Effector memory CD4-positive, alpha-beta T cell (primary cell): Measurements from ENCODE around the gene ELAVL1.

Experiments
- DNase-seq, 3 donors: peaks; one replicate each; pipeline ENCODE4 v3.0.0-alpha.2; 2020
- H3K27ac ChIP-seq: 2 replicates; pipeline ENCODE4 v1.7.0; 2013; ENCODE audit warnings: mild to moderate bottlenecking, low read length, moderate library complexity; ENCODE audit not compliant: insufficient read depth, poor library complexity, severe bottlenecking
- H3K27me3 ChIP-seq: replicated peaks from 2 replicates; pipeline ENCODE4 v1.7.0; 2013; ENCODE audit warnings: mild to moderate bottlenecking, low read length; ENCODE audit not compliant: insufficient read depth, control insufficient read depth, poor library complexity, severe bottlenecking
- H3K36me3 ChIP-seq: 2 replicates; pipeline ENCODE4 v1.7.0; 2013; ENCODE audit warnings: mild to moderate bottlenecking, low read length, moderate library complexity; ENCODE audit not compliant: control insufficient read depth, insufficient read depth
- H3K4me1 ChIP-seq: 2 replicates; pipeline ENCODE4 v1.7.0; 2013; ENCODE audit warnings: low read length, mild to moderate bottlenecking; ENCODE audit not compliant: control insufficient read depth, insufficient read depth, poor library complexity, severe bottlenecking
- H3K4me3 ChIP-seq: 2 replicates; pipeline ENCODE4 v1.7.0; 2013; ENCODE audit warnings: low read length, low read depth, mild to moderate bottlenecking; ENCODE audit not compliant: insufficient read depth, poor library complexity, severe bottlenecking
- H3K9me3 ChIP-seq: 2 replicates; pipeline ENCODE4 v1.7.0; 2013; ENCODE audit warnings: mild to moderate bottlenecking, low read length, moderate library complexity; ENCODE audit not compliant: control insufficient read depth

Gene ELAVL1

GRCh38 chr19:7987114-7987768, 18.2 kb downstream of the ELAVL1 start:
- H3K27ac ChIP-seq, result no peak overlapping the region

DNA sequence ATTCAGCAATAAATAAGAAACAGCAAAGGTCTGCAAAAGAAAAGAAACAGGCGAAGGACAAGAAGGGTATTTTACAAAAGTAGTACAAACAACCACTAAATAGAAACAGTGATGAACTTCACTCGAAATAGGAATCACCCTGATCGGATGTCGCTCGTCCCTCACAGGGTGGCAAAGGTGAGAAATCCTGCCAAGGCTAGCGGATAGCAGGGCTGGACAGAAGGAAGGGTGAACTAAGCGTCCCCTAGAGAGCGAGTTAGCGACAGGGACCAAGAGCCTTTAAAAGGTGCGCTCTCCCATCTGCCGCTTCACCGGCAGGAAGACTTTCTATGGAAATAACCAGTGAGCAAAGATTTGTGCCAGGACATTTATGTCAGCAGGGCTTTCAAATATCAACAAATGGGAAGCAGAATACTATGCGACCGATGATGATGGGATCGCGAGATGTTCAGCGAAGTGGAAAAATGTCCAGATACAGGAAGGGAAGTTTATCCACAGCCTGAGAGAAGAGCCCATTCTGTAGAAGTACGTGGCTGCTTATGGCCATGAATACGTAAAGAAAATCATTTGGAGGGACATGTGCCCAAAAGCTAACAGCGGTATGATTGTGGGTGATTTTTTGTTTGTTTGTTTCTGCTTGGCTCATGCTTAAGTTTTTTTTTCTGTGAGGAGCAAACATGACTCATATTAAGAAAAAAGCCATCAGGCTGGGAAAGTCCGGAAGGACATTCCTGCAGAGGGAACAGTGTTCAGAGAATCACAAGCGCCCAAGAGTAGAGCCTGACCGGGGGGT, 18.9 kb downstream of the ELAVL1 start:
- H3K27me3 ChIP-seq, result no peaks in the 10 kb centered on the region
- peaks cover 69% of the 10 kb centered on the region for H3K36me3 ChIP-seq
- no peak for DNase-seq
- H3K4me3 ChIP-seq, result no peak overlapping the region
- H3K4me1 ChIP-seq, result no peaks in the 10 kb centered on the region
- H3K9me3 ChIP-seq, result no peaks in the 10 kb centered on the region
- no peak overlapping the region for H3K27ac ChIP-seq

More at GRCh38 chr19:7987114-7987768, 18.2 kb downstream of the ELAVL1 start:
- no peaks in the 10 kb centered on the region for H3K9me3 ChIP-seq
- DNase-seq, result no peak
- no peaks in the 10 kb centered on the region for H3K27me3 ChIP-seq
- no peaks in the 10 kb centered on the region for H3K4me1 ChIP-seq
- no peak overlapping the region for H3K4me3 ChIP-seq
- H3K36me3 ChIP-seq, result peaks cover 63% of the 10 kb centered on the region

DNA sequence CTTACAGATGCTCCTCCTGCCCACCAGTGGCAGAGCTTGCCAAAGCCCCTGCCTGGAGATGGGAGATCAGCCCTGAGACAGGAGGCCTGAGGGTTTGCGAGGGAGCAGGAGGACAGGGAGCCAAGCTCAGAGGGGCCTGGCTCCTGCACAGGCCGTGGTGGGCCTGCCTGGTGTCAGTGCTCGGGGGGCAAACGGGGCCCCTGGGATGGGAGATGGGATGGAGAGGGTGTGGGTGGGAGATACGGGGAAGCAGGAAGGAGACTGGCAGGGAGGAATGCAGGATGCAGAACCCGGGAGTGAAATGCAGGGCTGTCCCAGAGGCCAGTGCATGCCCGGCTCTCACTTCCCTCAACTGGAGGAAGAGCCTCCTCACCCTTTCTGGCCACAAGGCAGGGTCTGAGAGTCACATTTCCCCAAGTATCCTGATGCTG, 19.9 kb downstream of the ELAVL1 start:
- H3K27ac ChIP-seq, result no peak overlapping the region
- no peak for DNase-seq
- H3K4me1 ChIP-seq, result no peaks in the 10 kb centered on the region
- no peak overlapping the region for H3K4me3 ChIP-seq
- no peaks in the 10 kb centered on the region for H3K27me3 ChIP-seq
- peaks cover 64% of the 10 kb centered on the region for H3K36me3 ChIP-seq
- no peaks in the 10 kb centered on the region for H3K9me3 ChIP-seq

DNA sequence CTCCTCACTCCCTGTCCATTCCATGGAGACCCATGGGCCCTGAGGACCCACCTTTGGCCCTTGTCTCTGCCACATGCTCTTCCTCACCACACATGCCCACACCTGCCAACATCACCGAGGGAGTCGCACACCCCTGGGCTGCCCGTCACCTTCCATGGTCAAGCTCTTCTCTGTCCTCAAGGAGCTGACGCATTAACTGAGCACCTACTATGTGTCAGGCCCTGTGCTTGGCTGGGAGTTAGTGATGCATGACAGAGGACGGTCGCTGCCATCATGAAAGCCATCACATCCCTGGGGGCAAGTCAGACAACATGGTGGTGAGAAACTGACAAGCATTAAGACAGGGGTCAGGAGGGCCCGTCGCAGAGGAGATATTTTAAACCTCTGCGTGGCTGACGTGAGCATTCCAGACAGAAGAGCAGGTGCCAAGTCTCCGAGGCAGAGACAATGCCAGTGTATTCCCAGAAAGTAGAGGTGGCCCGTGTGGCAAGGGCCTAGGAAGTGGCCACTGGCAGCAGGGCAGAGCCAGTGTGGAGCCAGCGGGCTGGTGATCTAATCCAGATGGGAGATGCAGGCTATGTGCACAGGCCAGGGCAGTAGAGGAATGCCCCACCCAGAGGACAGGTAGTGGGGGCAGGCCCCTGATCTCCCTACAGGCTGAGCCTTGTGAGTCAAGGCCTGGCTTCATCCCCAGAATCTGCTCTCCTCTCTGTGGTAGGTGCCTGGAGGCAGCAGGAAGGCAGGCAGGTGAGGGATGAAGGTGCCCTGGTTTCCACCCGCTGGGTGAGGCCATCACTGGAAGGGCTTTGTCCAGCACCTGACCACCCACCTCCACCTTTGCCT, 21.2 kb downstream of the ELAVL1 start:
- H3K27me3 ChIP-seq, result no peaks in the 10 kb centered on the region
- H3K9me3 ChIP-seq, result no peaks in the 10 kb centered on the region
- no peaks in the 10 kb centered on the region for H3K4me1 ChIP-seq
- no peak overlapping the region for H3K27ac ChIP-seq
- DNase-seq, result no peak
- H3K36me3 ChIP-seq, result peaks cover 77% of the 10 kb centered on the region
- no peak overlapping the region for H3K4me3 ChIP-seq

DNA sequence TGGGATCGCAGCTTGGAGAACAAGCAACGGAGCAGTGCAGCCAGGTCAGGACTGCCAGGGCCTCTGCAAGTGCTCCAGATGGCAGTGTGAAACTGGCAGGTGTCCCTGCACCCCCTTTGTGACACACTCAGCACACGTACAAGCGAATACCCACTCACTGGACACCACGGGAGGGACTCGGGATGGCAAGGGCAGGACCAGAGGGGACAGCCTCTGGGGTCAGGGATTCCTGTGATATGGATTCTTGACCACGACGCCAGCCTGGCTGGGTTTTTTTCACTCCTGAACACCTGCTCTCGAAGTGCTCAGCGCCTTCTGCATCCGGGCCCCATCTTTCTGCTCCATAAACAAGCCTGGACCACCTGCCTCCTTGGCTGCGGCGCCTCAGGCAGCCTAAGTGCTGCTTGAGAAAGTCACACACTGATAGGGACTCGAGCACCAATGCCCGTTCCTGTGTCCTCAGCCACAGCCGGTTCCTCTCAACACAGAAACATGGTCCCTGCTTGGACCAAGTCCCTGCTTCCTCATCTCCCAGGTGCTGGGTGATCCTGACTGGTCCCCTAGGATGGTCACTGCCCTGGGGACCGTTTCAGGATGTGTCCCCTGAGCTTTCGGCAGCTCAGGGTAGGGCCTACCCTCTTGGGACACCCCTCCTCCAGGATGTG, 22.0 kb downstream of the ELAVL1 start:
- no peaks in the 10 kb centered on the region for H3K9me3 ChIP-seq
- no peaks in the 10 kb centered on the region for H3K27me3 ChIP-seq
- H3K36me3 ChIP-seq, result peaks cover 78% of the 10 kb centered on the region
- no peaks in the 10 kb centered on the region for H3K4me1 ChIP-seq
- no peak overlapping the region for H3K27ac ChIP-seq
- H3K4me3 ChIP-seq, result no peak overlapping the region
- no peak for DNase-seq

- no peaks in the 10 kb centered on the region for H3K4me1 ChIP-seq
- H3K4me3 ChIP-seq, result no peak overlapping the region
- H3K9me3 ChIP-seq, result no peaks in the 10 kb centered on the region
- no peak for DNase-seq
- H3K27me3 ChIP-seq, result no peaks in the 10 kb centered on the region
- peaks cover 78% of the 10 kb centered on the region for H3K36me3 ChIP-seq
- no peak overlapping the region for H3K27ac ChIP-seq
These were observed 22.8 kb downstream of the ELAVL1 start for GRCh38 chr19:7982651-7983099.

- H3K27me3 ChIP-seq, result no peaks in the 10 kb centered on the region
- H3K9me3 ChIP-seq, result no peaks in the 10 kb centered on the region
- no peak overlapping the region for H3K4me3 ChIP-seq
- no peak for DNase-seq
- peaks cover 76% of the 10 kb centered on the region for H3K36me3 ChIP-seq
- H3K4me1 ChIP-seq, result no peaks in the 10 kb centered on the region
- H3K27ac ChIP-seq, result no peak overlapping the region
These were observed 23.3 kb downstream of the ELAVL1 start for GRCh38 chr19:7982103-7982502.

GRCh38 chr19:7981661-7982060, 23.8 kb downstream of the ELAVL1 start:
- H3K9me3 ChIP-seq, result no peaks in the 10 kb centered on the region
- H3K27me3 ChIP-seq, result no peaks in the 10 kb centered on the region
- peaks cover 78% of the 10 kb centered on the region for H3K36me3 ChIP-seq
- no peak overlapping the region for H3K27ac ChIP-seq
- no peak overlapping the region for H3K4me3 ChIP-seq
- H3K4me1 ChIP-seq, result no peaks in the 10 kb centered on the region
- no peak for DNase-seq

DNA sequence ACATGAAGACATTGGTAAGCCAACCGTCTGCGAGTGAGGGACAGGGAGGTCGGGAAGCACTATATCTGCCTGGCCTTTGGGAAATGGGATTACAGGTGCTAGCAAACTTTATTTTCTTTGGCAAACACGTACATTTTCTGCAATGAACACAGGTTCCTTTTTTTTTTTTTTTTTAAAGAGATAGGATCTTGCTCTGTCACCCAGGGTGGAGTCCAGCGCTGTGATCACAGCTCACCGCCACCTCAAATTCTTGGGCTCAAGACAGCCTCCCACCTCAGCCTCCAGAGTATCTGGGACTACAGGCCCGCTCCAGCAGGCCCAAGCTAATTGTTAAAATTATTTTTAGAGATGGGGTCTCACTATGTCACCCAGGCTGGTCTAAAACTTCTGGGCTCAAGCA, 24.2 kb downstream of the ELAVL1 start:
- H3K27me3 ChIP-seq, result no peaks in the 10 kb centered on the region
- H3K9me3 ChIP-seq, result no peaks in the 10 kb centered on the region
- H3K4me1 ChIP-seq, result no peaks in the 10 kb centered on the region
- H3K27ac ChIP-seq, result no peak overlapping the region
- DNase-seq, result no peak
- H3K36me3 ChIP-seq, result peaks cover 76% of the 10 kb centered on the region
- no peak overlapping the region for H3K4me3 ChIP-seq
